GM23338 (cell line): ENCODE measurements around the gene RPL10.

Experiments
- CREB1 ChIP-seq: fragments of 250-450 bp; sonication (Bioruptor Pico); IDR thresholded peaks from 2 replicates; pipeline ENCODE4 v1.5.0; 2020; ENCODE audit warnings: low read depth, mild to moderate bottlenecking, moderate library complexity
- EZH2 ChIP-seq: fragments of 200-600 bp; sonication (generic); IDR thresholded peaks from one replicate; pipeline ENCODE4 v1.8.0; 2017; ENCODE audit warnings: antibody characterized with exemption, mild to moderate bottlenecking, low read depth; ENCODE audit not compliant: unreplicated experiment
- EZH2phosphoT487 ChIP-seq: fragments of 200-600 bp; sonication (generic); IDR thresholded peaks from one replicate; pipeline ENCODE4 v1.8.1; 2018; ENCODE audit warnings: antibody characterized with exemption; ENCODE audit not compliant: unreplicated experiment
- JUNB ChIP-seq: IDR thresholded peaks from one replicate; pipeline ENCODE4 v1.6.1; 2016; ENCODE audit warnings: antibody characterized with exemption; ENCODE audit not compliant: unreplicated experiment
- NANOG ChIP-seq: IDR thresholded peaks from 2 replicates; pipeline ENCODE4 v1.6.1; 2016; ENCODE audit warnings: antibody characterized with exemption, borderline replicate concordance
- POLR2AphosphoS5 ChIP-seq: IDR thresholded peaks from 2 replicates; pipeline ENCODE4 v1.6.1; 2016; ENCODE audit warnings: antibody characterized with exemption, low read depth
- STAT1 ChIP-seq: IDR thresholded peaks from one replicate; pipeline ENCODE4 v1.6.1; 2016; ENCODE audit warnings: antibody characterized with exemption; ENCODE audit not compliant: unreplicated experiment
- TF ChIP-seq, protein P1 (sequence below), 2 experiments: fragments of 200-600 bp in 1 of 2; sonication (generic) in 1 of 2; conservative IDR thresholded peaks; 2 replicates each; pipeline versions ENCODE4 v1.5.1 to v1.6.1; 2016 to 2017; ENCODE audit warnings: antibody characterized with exemption in 2 of 2, low read depth in 2 of 2, mild to moderate bottlenecking in 2 of 2, moderate library complexity in 1 of 2
- TF ChIP-seq, protein P2 (sequence below): IDR thresholded peaks from 2 replicates; pipeline ENCODE4 v1.6.1; 2016; ENCODE audit warnings: antibody characterized with exemption

DNA sequence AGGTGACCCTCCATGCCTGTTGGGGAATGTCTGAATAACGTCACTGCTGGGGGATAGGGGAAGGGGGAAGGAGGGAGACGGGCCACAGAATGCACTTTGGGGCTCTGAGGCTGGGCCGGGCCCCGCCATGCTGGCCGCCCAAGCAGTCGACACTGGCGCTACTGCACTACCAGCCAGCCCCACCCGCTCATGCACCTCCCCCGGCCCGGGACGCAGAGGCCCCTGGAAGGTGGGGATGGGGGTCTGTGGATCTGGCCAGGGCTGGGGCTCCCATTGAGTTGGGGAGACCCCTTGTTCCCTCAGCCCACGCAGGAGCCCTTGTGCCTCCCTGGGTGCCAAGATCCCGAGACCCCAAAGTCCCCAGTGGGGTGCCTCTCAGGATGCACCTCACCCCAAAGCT, 41.6 kb upstream of the RPL10 start:
- TF ChIP-seq EZH2 (no peak), NANOG (no peak), STAT1 (no peak), CREB1 (CRISPR knock-in tag) (no peak), EZH2phosphoT487 (no peak), POLR2AphosphoS5 (no peak), JUNB (no peak)
- TF ChIP-seq, protein P1, sequence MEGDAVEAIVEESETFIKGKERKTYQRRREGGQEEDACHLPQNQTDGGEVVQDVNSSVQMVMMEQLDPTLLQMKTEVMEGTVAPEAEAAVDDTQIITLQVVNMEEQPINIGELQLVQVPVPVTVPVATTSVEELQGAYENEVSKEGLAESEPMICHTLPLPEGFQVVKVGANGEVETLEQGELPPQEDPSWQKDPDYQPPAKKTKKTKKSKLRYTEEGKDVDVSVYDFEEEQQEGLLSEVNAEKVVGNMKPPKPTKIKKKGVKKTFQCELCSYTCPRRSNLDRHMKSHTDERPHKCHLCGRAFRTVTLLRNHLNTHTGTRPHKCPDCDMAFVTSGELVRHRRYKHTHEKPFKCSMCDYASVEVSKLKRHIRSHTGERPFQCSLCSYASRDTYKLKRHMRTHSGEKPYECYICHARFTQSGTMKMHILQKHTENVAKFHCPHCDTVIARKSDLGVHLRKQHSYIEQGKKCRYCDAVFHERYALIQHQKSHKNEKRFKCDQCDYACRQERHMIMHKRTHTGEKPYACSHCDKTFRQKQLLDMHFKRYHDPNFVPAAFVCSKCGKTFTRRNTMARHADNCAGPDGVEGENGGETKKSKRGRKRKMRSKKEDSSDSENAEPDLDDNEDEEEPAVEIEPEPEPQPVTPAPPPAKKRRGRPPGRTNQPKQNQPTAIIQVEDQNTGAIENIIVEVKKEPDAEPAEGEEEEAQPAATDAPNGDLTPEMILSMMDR (conservative IDR thresholded peaks at IDR 0.05; ENCODE audit: low read depth in 2 of 2), result no peak
- TF ChIP-seq, protein P2, sequence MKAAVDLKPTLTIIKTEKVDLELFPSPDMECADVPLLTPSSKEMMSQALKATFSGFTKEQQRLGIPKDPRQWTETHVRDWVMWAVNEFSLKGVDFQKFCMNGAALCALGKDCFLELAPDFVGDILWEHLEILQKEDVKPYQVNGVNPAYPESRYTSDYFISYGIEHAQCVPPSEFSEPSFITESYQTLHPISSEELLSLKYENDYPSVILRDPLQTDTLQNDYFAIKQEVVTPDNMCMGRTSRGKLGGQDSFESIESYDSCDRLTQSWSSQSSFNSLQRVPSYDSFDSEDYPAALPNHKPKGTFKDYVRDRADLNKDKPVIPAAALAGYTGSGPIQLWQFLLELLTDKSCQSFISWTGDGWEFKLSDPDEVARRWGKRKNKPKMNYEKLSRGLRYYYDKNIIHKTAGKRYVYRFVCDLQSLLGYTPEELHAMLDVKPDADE, result no peak
